ENCODE data around the gene ATP1B3.
A peak's percentile ranks its signal among the peaks of the same experiment; 100 is the strongest.

DNA sequence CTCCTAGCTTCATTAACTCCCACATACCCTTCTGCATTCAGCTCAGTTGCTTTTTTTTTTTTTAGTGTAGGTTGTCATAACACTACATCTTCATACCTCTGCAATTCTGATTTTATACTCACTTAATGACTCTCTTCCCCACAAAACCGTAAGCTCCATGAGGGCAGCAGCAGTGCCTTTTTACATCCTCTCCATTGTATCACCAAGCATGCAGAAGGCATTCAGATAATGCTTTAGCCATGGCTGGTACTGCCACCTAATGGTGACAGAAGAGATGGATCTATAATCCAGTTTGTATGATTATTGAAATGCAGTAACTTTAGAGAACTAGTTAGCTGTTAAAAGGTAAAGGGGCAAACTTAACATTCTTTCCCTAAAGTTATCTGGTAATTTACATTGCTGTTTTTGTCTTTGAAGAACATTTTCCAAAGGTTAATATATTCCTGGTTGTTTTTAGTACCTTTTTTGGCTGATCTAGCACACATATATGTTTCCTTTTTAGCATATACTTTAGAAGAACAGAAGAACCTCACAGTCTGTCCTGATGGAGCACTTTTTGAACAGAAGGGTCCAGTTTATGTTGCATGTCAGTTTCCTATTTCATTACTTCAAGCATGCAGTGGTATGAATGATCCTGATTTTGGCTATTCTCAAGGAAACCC is 36.8 kb downstream of the ATP1B3 start:
- no peak for TF ChIP-seq POLR2A (IDR thresholded peaks at IDR 0.05)
- TF ChIP-seq POLR2AphosphoS5 (IDR thresholded peaks at IDR 0.05) = no peak
- TF ChIP-seq, protein P1, sequence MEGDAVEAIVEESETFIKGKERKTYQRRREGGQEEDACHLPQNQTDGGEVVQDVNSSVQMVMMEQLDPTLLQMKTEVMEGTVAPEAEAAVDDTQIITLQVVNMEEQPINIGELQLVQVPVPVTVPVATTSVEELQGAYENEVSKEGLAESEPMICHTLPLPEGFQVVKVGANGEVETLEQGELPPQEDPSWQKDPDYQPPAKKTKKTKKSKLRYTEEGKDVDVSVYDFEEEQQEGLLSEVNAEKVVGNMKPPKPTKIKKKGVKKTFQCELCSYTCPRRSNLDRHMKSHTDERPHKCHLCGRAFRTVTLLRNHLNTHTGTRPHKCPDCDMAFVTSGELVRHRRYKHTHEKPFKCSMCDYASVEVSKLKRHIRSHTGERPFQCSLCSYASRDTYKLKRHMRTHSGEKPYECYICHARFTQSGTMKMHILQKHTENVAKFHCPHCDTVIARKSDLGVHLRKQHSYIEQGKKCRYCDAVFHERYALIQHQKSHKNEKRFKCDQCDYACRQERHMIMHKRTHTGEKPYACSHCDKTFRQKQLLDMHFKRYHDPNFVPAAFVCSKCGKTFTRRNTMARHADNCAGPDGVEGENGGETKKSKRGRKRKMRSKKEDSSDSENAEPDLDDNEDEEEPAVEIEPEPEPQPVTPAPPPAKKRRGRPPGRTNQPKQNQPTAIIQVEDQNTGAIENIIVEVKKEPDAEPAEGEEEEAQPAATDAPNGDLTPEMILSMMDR (IDR thresholded peaks at IDR 0.05) = peak; percentile 29 to 60
- no peak for TF ChIP-seq EP300 (IDR thresholded peaks at IDR 0.05)
